Measurements from ENCODE around the gene PLEKHA1. TPM values are rescaled to one million over a fixed set of nuclear protein-coding genes. Genes with fewer than 3 reads are reported as not detected.

Gene PLEKHA1
- total and polyA plus RNA-seq, 2 of the 13 experiments (the other 11 are each of a cell fraction or from before 2014, with no cell fraction given), result 32.2 to 53.3 TPM

- TF ChIP-seq ZNF674 (CRISPR knock-in tag; IDR thresholded peaks at IDR 0.05; ENCODE audit: low read depth) (no peak), KLF9 (CRISPR knock-in tag; IDR thresholded peaks at IDR 0.05; ENCODE audit: low read depth) (no peak), JARID2 (CRISPR knock-in tag; IDR thresholded peaks at IDR 0.05; ENCODE audit: insufficient replicate concordance) (no peak), SIX1 (CRISPR knock-in tag; IDR thresholded peaks at IDR 0.05; ENCODE audit: borderline replicate concordance) (no peak), ATF7-NPFF (CRISPR knock-in tag; IDR thresholded peaks at IDR 0.05; ENCODE audit: low read depth) (no peak), NR2C2 (CRISPR knock-in tag; IDR thresholded peaks at IDR 0.05; ENCODE audit: borderline replicate concordance) (no peak), U2AF1 (optimal IDR thresholded peaks at IDR 0.05; ENCODE audit: low read depth, low read length) (no peak), ATF7 (IDR thresholded peaks at IDR 0.05) (no peak), ATF7 (CRISPR knock-in tag; IDR thresholded peaks at IDR 0.05) (no peak), ZNF275 (CRISPR knock-in tag; IDR thresholded peaks at IDR 0.05; ENCODE audit: borderline replicate concordance) (no peak), NPAS2 (CRISPR knock-in tag; IDR thresholded peaks at IDR 0.05; ENCODE audit: borderline replicate concordance) (no peak), HNRNPLL (IDR thresholded peaks at IDR 0.05; ENCODE audit: low read depth, low read length, poor library complexity, severe bottlenecking) (no peak), SNAPC5 (CRISPR knock-in tag; IDR thresholded peaks at IDR 0.05; ENCODE audit: borderline replicate concordance) (no peak), THRA (CRISPR knock-in tag; IDR thresholded peaks at IDR 0.05; ENCODE audit: borderline replicate concordance) (0 out of 2 replicates have a peak, but pooled peaks have one; percentile 15), MIXL1 (CRISPR knock-in tag; IDR thresholded peaks at IDR 0.05) (peak; percentile 73; the same call in 1 of the 2 replicates), ZFP90 (CRISPR knock-in tag; IDR thresholded peaks at IDR 0.05; ENCODE audit: borderline replicate concordance) (no peak), ZBTB33 (CRISPR knock-in tag; IDR thresholded peaks at IDR 0.05) (no peak), DNMT3B (CRISPR knock-in tag; conservative IDR thresholded peaks at IDR 0.05) (no peak), BATF2 (CRISPR knock-in tag; IDR thresholded peaks at IDR 0.05) (no peak)
These were observed 32.0 kb upstream of the PLEKHA1 start (continued) for GRCh38 chr10:122342293-122343134.
